Nephron progenitor cell (in vitro differentiated cells): ENCODE results near the gene RGS1.
A peak's percentile ranks its signal among the peaks of the same experiment; 100 is the strongest.
"Not testable (repeated sequence)": the region's sequence is repeated elsewhere in the genome, so short reads cannot be mapped to it uniquely, and the experiment has no call there.

Experiments
- DNase-seq: peaks from one replicate; pipeline ENCODE4 v3.0.0; 2021
- H3K27ac Mint-ChIP-seq: 2 replicates; pipeline ENCODE4 v1.8.0; 2021; ENCODE audit warnings: mild to moderate bottlenecking, moderate library complexity, mixed read lengths
- H3K27me3 Mint-ChIP-seq: 2 replicates; pipeline ENCODE4 v1.8.0; 2021; ENCODE audit warnings: mild to moderate bottlenecking, low read depth, mixed read lengths; ENCODE audit not compliant: poor library complexity
- H3K36me3 Mint-ChIP-seq: 2 replicates; pipeline ENCODE4 v1.8.0; 2021; ENCODE audit warnings: low read depth, mixed read lengths
- H3K4me1 Mint-ChIP-seq: 2 replicates; pipeline ENCODE4 v1.8.0; 2021; ENCODE audit warnings: mixed read lengths
- H3K4me3 Mint-ChIP-seq: 2 replicates; pipeline ENCODE4 v1.8.0; 2021; ENCODE audit warnings: mild to moderate bottlenecking, moderate library complexity, mixed read lengths
- H3K9me3 Mint-ChIP-seq: 2 replicates; pipeline ENCODE4 v1.8.0; 2021; ENCODE audit warnings: mild to moderate bottlenecking, moderate library complexity, mixed read lengths
- CTCF ChIP-seq: fragments of 200-600 bp; sonication (generic); IDR thresholded peaks from 2 replicates; pipeline ENCODE4 v1.5.0; 2021; ENCODE audit warnings: antibody characterized with exemption

RGS1 gene

GRCh38 chr1:192530254-192530653 lies 45.3 kb upstream of the RGS1 start:
- Mint-ChIP-seq H3K4me1 (no peaks in the 10 kb centered on the region), H3K27me3 (no peaks in the 10 kb centered on the region), H3K9me3 (peaks cover 13% of the 10 kb centered on the region), H3K27ac (no peak overlapping the region), H3K4me3 (no peak overlapping the region), H3K36me3 (no peaks in the 10 kb centered on the region)
- no peak for TF ChIP-seq CTCF
- no peak for DNase-seq

- H3K4me3 Mint-ChIP-seq, DNase-seq, H3K4me1 Mint-ChIP-seq, H3K27me3 Mint-ChIP-seq, H3K36me3 Mint-ChIP-seq, H3K27ac Mint-ChIP-seq: not testable (repeated sequence)
- H3K9me3 Mint-ChIP-seq = peaks cover 13% of the 10 kb centered on the region
Observed at GRCh38 chr1:192531037-192531703, 44.4 kb upstream of the RGS1 start.

DNA sequence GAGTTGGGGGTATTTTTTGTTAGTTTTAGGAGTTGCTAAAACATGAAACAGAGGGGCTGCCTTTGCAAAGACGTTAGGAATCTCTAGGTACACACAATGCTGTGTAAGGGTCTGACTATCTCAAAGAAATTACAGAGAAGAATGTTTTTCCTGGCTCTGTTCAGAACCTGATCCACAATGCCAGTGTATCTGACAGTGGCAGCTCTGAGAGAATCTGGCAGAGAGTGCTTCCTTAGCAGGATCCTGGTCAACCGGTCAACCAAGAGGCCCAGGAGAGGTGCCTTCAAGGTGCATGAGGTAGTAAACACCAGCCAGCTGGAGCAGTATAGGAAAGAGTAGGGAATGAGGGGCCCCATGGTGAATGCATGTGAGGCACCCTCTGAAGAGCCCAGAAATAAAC lies 40.9 kb upstream of the RGS1 start:
- Mint-ChIP-seq H3K4me3 (no peak overlapping the region), H3K9me3 (peaks cover 30% of the 10 kb centered on the region), H3K36me3 (peaks cover 7% of the 10 kb centered on the region), H3K27me3 (no peaks in the 10 kb centered on the region), H3K4me1 (peaks cover 9% of the 10 kb centered on the region), H3K27ac (no peak overlapping the region)
- TF ChIP-seq CTCF = no peak
- DNase-seq = no peak

DNA sequence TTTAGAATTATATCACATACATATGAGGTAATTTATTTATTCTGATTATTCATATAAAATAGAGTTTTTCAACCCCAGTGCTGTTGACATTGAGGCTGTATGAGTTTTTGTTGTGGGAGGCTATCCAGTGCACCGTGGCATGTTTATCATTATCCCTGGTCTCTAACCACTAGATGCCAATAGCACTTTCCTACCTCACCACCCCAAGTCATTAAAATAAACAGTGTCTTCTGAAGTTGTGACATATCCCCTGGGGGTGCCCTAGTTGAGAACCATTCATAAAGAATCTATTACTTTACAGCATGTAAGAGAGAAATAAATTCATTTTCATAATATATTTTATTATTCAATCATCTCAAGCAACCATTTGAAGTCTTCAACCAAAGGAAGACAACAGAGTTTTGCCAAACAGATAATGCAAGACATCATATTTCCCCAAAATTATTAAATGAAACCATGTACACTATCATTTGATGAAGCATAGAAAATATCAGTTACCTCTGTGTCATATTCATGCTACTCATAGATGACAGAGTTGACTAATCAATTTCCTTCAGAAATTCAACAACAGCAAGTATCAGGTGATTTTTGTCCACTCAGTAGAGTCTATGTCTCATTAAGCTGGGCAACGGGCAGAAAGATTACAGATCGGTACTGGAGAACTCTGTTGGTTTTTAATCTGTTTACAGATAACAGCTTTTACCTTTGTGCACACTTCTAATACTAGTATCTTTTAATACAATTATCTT lies 39.5 kb upstream of the RGS1 start:
- no peaks in the 10 kb centered on the region for H3K27me3 Mint-ChIP-seq
- H3K4me3 Mint-ChIP-seq = no peak overlapping the region
- peaks cover 27% of the 10 kb centered on the region for H3K9me3 Mint-ChIP-seq
- DNase-seq = no peak
- H3K27ac Mint-ChIP-seq = no peak overlapping the region
- H3K36me3 Mint-ChIP-seq = peaks cover 7% of the 10 kb centered on the region
- TF ChIP-seq CTCF = no peak
- H3K4me1 Mint-ChIP-seq = peaks cover 16% of the 10 kb centered on the region

DNA sequence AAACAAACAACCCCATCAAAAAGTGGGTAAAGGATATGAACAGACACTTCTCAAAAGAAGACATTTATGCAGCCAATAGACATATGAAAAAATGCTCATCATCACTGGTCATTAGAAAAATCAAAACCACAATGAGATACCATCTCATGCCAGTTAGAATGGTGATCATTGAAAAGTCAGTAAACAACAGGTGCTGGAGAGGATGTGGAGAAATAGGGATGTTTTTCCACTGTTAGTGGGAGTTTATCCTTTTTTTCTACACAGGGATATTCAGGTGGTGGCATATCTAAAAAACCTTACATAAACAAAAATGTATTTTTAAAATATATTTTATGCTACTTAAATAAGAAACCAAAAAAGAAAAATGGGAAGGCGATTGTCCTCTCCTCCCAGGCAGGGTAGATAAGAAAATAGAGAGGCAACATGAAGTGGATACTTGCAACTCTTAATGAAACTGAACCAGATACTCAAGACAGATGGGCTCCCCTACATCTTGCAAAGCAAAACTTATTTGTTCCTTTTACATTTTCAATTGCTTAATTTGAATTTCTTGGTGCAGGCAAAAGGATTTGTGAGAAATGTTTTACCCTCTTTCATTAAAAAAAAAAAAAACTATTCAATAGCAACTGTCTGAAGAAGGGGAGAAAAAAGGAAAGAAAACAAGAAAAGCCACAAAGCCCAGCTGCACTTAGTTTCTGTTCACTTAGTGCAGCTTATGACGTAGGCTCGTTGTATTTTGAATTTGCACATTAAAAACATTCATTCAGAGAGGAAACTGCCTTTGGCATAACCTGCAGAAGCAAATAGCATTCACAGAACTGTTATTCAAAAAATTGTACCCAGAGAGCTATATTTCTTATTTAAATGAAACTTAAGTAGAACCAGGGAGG lies 36.9 kb upstream of the RGS1 start:
- Mint-ChIP-seq H3K4me3 (no peak overlapping the region), H3K4me1 (peaks cover 16% of the 10 kb centered on the region), H3K27ac (peak overlapping the region; percentile 93), H3K27me3 (no peaks in the 10 kb centered on the region), H3K36me3 (peaks cover 7% of the 10 kb centered on the region), H3K9me3 (peaks cover 17% of the 10 kb centered on the region)
- TF ChIP-seq CTCF = no peak
- DNase-seq = no peak
